Prostate gland (tissue), 2 donors: Measurements from ENCODE around the gene GRK4. TPM values are rescaled to one million over a fixed set of nuclear protein-coding genes. Genes with fewer than 3 reads are reported as not detected.

Source experiments
- DNase-seq: peaks from one replicate; pipeline ENCODE4 v3.0.0-alpha.2; 2019; ENCODE audit warnings: low spot score
- H3K27ac ChIP-seq, 2 donors: fragments of 200-600 bp; sonication (generic); 2 replicates each; pipeline ENCODE4 v1.5.1; 2017 to 2019
- H3K27me3 ChIP-seq: fragments of 200-600 bp; sonication (generic); replicated peaks from 2 replicates; pipeline ENCODE4 v1.5.1; 2019; ENCODE audit not compliant: insufficient read depth
- H3K36me3 ChIP-seq, 2 donors: fragments of 200-600 bp; sonication (generic); 1 replicate in 1 of 2; 2 replicates in 1 of 2; pipeline versions ENCODE4 v1.5.1 to v1.8.1; 2017 to 2019
- H3K4me1 ChIP-seq: fragments of 200-600 bp; sonication (generic); replicated peaks from 2 replicates; pipeline ENCODE4 v1.5.1; 2019
- H3K4me3 ChIP-seq, 2 donors: fragments of 200-600 bp; sonication (generic); 2 replicates each; pipeline ENCODE4 v1.5.1; 2017 to 2019
- H3K9me3 ChIP-seq: fragments of 200-600 bp; sonication (generic); 2 replicates; pipeline ENCODE4 v1.5.1; 2017
- CTCF ChIP-seq, 4 experiments: fragments of 200-600 bp in 2 of 4; fragments of 450-650 bp in 2 of 4; sonication (generic) in 2 of 4; IDR thresholded peaks; 1 replicate in 3 of 4; 2 replicates in 1 of 4; pipeline ENCODE4 v1.5.1; 2016 to 2019; ENCODE audit warnings: antibody characterized with exemption in 4 of 4, mild to moderate bottlenecking in 2 of 4, moderate library complexity in 2 of 4
- POLR2A ChIP-seq: fragments of 450-650 bp; IDR thresholded peaks from one replicate; pipeline ENCODE4 v1.6.1; 2016; ENCODE audit warnings: antibody characterized with exemption, mild to moderate bottlenecking
- POLR2AphosphoS5 ChIP-seq: sonication (generic); formaldehyde crosslinking; IDR thresholded peaks from one replicate; pipeline ENCODE4 v1.6.1; 2017; ENCODE audit warnings: antibody characterized with exemption
- WGBS: methylation state at CpG from one replicate; pipeline ENCODE4 v1.1.5; 2018; 5-methylcytosine and 5-hydroxymethylcytosine counted together
- intact Hi-C: fragments of 100-400 bp; cut with DNase I; formaldehyde crosslinking; loops from one replicate; pipeline ENCODE4 v1.14.2; 2022
- total RNA-seq, 2 donors: library from RNA; depleted of rRNA; stranded (reverse); fragments of >200 nt; gene quantifications; one replicate each; pipeline ENCODE4 v1.1.0, GENCODE V29; 2016

The GRK4 gene
- total RNA-seq, 2 donors from 2014 or later: 3.4 to 18.9 TPM

DNA sequence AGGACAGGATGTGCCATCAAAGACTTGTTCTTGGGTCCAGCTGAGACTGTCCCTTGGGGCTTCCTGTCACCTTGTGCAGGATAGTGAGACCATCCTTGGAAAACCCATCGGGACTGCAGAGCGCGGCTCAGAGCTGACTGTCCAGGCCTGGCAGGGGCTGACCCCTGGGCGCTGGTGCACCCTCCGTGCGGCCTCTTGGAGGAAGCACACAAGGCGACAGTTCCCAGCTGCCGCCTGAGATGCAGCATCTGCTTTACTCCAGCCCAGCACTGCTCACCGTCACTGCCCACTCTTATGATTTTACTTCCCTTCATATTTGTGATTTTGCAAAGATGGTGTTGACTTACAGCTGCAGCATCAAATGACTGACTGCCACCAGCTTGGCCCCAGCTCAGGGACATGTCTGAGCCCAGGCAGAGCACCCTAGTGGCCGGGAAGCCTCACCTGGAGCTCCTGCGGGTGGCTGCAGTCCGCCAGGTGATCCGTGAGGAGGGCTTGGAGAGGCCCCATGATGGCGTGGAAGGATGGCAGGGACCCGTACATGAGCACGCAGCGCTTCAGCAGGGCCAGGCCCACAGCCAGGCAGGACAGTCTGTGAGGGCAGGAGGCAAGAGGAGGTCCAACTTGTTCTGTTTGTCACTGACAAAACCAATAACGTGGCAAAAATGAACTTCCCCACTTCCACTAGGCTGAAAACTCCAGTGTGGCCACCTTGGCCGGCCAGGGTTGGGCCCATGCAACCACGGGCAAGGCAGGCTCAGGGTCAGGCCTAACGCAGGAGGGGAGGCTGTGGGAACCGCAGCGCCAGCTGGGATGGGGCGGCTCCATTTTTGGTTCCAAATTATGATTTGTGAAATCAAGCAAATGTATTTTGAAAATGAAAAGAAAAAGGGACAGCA is 22.0 kb upstream of the GRK4 start:
- Histone ChIP-seq H3K9me3 (no peaks in the 10 kb centered on the region), H3K36me3 (peaks cover 9 to 26% of the 10 kb centered on the region in 2 donors), H3K4me1 (peaks cover 6% of the 10 kb centered on the region), H3K4me3 (no peak overlapping the region), H3K27ac (no peak overlapping the region), H3K27me3 (no peaks in the 10 kb centered on the region)
- TF ChIP-seq POLR2A (no peak), POLR2AphosphoS5 (no peak), CTCF (IDR thresholded peaks at IDR 0.05) (no peak)
- no peak for DNase-seq
- 85% methylated on average over 24 of the region's 24 CpGs for WGBS
- intact Hi-C loops: loop anchor here (2.0 kb wide), 1 partner anchor 47 kb away; no protein-coding TSS in a partner anchor

DNA sequence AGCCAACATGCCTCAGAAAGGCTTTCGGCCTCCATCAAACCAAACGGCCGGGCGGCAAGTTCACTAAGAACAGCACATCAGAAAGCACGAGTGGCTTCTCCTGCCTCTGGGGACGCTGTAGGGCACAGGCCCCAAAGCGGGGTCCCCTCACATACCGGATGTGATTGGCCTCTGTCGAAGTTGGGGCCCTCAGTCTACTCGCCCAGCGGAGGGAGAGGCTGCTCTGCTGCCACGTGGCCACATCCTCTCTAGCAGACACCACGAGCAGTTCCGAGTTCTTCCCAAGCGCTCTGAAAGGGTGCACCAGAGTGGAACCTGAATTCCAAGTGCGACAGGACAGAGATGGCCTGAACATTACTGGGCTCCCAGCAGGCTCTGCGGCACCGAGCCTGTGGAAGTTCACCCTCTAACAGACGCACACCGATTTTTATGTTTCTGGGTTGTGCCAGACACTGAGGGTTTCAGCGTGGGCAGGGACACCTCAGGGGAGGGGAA is 21.3 kb upstream of the GRK4 start:
- no peak for DNase-seq
- Histone ChIP-seq H3K27me3 (no peaks in the 10 kb centered on the region), H3K36me3 (peaks cover 10 to 33% of the 10 kb centered on the region in 2 donors), H3K4me1 (peaks cover 1% of the 10 kb centered on the region), H3K9me3 (no peaks in the 10 kb centered on the region), H3K4me3 (no peak overlapping the region), H3K27ac (no peak overlapping the region)
- TF ChIP-seq POLR2A (no peak), CTCF (IDR thresholded peaks at IDR 0.05) (no peak), POLR2AphosphoS5 (no peak)
- WGBS: 85% methylated on average over 16 of the region's 21 CpGs
- intact Hi-C loops: no loop called here

DNA sequence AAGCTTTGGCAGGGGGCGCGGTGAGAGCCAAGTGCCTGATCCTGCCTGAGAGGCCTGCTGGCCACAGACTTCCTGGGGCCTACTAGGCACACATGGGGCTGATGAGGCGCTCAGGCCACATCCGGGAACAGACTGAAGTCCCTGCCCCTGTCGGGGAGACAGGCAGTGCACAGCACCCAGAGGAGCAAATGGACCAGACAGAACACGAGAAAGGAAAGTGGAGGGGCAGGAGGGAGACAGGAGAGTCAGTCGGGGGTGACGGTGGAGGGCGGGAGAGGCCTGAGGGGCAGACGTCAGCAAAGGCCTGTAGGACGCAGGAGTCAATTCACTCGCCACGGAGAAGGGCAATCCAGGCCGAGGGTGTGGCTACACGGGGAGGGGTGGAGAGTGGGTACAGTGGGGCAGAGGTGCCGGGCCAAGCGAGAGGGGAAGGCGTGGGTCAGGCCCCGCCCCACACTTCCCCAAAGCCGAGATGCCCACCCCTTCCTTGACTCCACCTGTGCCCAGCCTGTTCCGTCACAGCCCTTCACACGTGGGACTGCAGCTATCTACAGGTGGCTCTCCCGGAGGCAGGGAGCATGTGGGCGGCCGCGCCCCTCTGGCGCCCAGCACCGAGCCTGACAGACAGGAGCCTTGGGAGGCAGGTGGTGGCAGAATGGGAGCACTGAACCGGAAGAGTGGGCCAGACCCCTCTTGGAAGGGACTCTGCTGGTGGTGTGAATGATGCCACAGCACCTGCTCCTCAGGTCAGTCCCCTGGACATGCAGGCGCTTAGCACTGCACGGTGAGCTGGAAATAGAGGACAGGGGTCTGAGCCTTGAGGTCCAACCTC is 20.6 kb upstream of the GRK4 start:
- TF ChIP-seq POLR2AphosphoS5 (no peak), CTCF (IDR thresholded peaks at IDR 0.05) (no peak), POLR2A (no peak)
- Histone ChIP-seq H3K27me3 (no peaks in the 10 kb centered on the region), H3K9me3 (no peaks in the 10 kb centered on the region), H3K36me3 (peaks cover 14 to 40% of the 10 kb centered on the region in 2 donors), H3K27ac (no peak overlapping the region), H3K4me1 (no peaks in the 10 kb centered on the region), H3K4me3 (no peak overlapping the region)
- intact Hi-C loops: no loop called here
- DNase-seq: no peak
- WGBS: 75% methylated on average over 31 of the region's 31 CpGs

DNA sequence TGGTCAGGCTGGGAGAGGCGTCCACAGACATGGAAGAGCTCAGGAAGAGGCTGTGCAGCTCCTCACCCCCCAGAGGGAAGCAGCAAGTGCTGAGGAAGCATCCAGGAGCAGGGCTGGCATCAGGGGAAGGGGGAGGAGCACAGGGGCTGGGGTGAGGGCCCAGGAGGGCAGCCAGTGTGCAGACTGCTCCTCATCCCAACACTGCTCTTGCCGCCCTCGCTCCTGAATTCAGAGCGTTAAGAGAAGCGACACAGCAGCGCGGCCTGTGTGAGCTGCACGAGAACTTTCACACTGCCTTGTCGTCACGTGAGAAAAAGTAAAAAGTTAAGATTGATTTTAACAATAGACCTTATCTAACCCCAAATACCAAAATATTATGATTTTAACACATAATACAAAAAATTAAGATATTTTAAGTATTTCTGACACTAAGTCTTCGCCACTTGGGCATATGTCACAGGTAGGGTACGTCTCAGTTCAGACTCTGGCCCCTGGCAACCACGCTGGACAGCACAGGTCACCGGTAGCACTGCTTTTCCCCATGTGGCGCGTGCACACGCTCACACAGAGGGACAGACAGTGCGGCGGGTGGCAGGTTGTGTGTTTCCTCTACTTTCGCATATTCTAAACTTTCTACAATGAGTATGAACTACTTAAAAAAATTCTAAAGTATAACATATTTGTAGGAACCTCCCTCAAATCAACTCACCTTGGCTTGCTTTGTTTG is 19.8 kb upstream of the GRK4 start:
- Histone ChIP-seq H3K27ac (no peak overlapping the region), H3K36me3 (peaks cover 14 to 43% of the 10 kb centered on the region in 2 donors)

More for the DNA sequence above, 19.8 kb upstream of the GRK4 start:
- no peak for TF ChIP-seq POLR2A
- TF ChIP-seq POLR2AphosphoS5: no peak
- no peak for TF ChIP-seq CTCF (IDR thresholded peaks at IDR 0.05)
- 91% methylated on average over 20 of the region's 20 CpGs for WGBS
- no peaks in the 10 kb centered on the region for H3K27me3 ChIP-seq
- intact Hi-C loops: no loop called here
- no peaks in the 10 kb centered on the region for H3K4me1 ChIP-seq
- DNase-seq: no peak
- H3K4me3 ChIP-seq: no peak overlapping the region
- H3K9me3 ChIP-seq: no peaks in the 10 kb centered on the region
